Fibroblast of skin of abdomen (primary cell): ENCODE results near the gene MARCHF10.

Experiments used
- DNase-seq: peaks from one replicate; pipeline ENCODE4 v3.0.0-alpha.2; 2013

MARCHF10 gene

DNA sequence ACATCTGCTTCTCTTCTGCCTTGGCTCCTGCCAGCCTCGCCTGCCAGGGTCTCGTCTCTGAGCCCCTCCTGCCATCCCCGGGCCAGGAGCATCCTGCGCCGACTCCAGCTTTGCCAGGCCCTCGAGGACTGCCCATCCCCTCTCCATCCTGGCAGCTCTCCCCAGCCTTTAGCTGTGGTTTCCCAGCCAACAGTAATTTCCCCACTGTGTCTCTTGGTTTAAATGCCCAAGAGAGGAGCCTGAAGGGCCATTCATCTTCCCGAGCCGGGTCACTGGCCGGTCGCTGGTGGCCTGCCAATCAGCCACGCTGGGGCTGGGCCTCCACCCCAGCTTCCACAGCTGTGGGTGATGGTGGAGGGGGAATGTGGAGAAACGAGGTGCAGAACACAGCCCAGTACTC is 132.9 kb downstream of the MARCHF10 start:
- DNase-seq: no peak

GRCh38 chr17:62674841-62675240 is 133.3 kb downstream of the MARCHF10 start:
- DNase-seq: no peak

- no peak for DNase-seq
These were observed 133.8 kb downstream of the MARCHF10 start for GRCh38 chr17:62674363-62674739.

DNA sequence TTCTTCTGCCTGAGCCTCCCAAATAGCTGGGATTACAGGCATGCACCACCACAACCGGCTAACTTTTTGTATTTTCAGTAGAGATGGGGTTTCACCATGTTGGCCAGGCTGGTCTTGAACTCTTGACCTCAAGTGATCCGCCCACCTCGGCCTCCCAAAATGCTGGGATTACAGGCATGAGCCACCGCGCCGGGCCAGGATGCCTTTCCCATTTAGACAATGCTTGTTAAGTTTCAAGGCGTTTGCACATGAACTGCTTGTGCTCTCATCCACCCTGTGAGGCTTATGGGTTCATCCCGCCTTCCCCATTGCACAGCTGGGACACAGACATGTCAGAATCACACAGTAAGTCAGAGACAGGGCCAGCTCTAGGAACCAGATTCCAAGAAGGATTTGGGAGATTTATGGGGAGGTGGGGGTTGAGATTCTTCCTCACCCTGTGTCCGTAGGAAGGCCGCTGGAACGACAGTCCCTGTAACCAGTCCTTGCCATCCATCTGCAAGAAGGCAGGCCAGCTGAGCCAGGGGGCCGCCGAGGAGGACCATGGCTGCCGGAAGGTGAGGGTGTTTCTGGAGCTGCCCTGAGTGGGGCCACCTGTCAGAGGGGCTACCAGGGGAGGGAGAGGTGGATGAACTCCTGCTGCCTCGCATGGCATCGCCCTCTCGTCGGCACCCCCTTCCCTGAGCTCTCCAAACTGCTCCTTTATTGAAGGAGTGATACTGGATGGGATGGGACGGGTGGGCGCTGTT is 134.3 kb downstream of the MARCHF10 start:
- no peak for DNase-seq

DNA sequence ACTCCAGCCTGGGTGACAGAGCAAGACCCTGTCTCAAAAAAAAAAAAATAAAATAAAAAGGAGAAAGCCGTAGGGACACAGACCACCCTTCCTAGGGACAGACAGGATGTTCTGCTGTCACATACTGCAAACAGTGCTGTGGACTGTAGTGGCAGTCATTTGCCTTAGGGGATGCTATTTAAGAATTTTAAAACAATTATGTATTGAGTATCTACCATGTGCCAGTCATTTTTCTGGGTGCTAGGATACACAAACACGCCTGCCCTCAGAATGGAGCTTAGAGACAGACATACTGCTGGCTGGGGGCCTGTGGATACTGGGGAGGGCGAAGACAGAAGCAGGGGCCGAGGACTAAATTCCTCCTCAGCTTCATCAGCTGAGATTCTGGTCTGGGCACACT is 135.2 kb downstream of the MARCHF10 start:
- no peak for DNase-seq

GRCh38 chr17:62671553-62671952 is 136.6 kb downstream of the MARCHF10 start:
- DNase-seq: no peak

DNA sequence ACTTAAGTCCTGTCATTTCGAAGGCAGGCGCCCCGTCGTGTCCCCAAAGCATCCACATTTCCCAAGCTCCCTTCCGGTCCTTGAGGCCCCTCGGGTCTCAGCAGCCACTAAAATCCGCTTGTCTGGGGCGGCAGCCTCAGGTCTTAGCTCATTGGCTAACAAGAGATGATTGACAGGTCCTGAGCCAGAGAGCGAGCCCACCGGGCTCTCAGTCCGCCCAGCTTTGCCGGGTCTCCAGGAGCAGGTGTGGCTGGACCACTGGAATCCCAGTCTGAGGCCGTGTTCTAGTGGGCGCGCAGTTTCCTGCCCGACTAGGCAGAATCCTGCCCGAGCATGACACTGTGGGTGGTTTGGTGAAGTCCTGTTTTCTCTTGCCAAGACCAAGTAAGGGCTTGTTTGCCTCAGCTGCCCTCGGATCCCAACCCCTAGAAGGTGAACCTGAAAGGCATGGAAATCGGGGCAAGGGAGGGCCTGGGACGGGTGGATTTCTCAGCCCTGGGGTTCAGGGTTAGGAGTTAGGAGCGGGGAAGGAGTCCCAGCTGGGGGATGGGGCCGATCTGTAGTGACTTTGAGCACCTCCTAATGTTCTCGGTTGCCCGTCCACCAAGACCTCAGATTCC is 137.8 kb downstream of the MARCHF10 start:
- DNase-seq: no peak

- no peak for DNase-seq
These were observed 139.9 kb downstream of the MARCHF10 start for GRCh38 chr17:62668091-62668804.

- DNase-seq: no peak
These were observed 141.1 kb downstream of the MARCHF10 start for GRCh38 chr17:62666801-62667591.

GRCh38 chr17:62666061-62666800 is 141.9 kb downstream of the MARCHF10 start:
- DNase-seq: no peak

GRCh38 chr17:62665599-62665998 is 142.5 kb downstream of the MARCHF10 start:
- DNase-seq: no peak

DNA sequence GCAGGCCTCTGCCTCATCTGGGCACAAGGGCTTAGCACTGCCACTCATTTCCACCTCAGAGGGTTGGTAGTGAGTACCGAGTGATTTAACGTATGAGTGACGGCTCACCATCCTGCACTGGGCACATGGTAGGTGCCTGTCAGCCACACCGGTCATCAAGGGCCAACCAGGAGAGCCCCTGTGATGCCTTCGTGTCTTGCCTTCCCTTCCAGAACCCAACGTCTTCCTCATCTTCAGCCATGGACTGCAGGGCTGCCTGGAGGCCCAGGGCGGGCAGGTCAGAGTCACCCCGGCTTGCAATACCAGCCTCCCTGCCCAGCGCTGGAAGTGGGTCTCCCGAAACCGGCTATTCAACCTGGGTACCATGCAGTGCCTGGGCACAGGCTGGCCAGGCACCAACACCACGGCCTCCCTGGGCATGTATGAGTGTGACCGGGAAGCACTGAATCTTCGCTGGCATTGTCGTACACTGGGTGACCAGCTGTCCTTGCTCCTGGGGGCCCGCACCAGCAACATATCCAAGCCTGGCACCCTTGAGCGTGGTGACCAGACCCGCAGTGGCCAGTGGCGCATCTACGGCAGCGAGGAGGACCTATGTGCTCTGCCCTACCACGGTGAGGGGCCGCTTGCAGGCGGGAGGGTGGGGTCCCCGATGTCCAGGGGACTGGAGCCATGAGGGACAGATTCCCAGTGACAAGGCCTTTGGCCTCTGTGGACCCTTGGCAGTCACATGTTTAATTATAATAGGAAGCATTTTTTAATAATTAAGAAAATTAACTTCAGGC is 143.6 kb downstream of the MARCHF10 start:
- no peak for DNase-seq

DNA sequence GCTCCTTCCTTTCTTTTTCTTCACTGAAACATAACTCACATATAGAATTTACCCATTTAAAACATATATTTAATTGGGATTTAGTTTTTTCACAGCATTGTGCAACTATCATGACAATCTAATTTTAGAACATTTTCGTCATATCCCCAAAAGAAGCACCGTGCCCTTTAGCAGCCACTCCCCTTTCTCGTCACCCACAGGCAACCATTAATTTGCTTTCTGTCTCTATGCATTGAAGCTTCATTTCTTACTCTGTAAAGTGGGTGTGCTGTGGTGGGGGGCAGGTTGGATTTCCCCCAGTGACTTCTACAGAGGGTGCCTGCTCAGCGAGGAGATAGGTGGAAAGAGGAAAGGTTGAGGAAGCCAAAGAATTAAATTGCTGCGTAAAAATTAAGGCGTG is 144.8 kb downstream of the MARCHF10 start:
- no peak for DNase-seq

- no peak for DNase-seq
These were observed 145.3 kb downstream of the MARCHF10 start for GRCh38 chr17:62662855-62663254.

- no peak for DNase-seq
These were observed 146.8 kb downstream of the MARCHF10 start for GRCh38 chr17:62661337-62661736.

DNA sequence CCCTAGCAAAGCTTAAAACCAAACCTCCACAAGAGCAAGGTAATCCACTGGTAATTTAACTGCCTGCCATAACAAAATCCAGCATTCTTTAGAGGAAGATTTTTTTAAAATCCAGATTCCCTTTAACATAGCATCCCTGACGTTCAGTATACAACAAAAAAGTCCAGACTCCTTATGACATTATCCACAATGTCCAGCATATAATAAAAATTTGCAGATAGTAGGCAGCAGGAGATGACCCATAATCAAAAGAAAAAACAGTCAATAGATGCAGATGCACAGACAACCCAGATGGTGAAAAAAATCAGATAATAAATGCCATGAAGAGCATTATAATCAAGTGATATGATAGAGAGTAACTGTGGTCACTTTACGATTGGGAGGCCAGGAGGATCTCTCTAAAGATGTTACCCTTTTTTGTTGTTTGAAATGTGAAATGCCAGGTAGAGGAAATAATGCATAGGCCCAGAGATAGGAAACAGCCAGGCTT is 147.4 kb downstream of the MARCHF10 start:
- DNase-seq: no peak

DNA sequence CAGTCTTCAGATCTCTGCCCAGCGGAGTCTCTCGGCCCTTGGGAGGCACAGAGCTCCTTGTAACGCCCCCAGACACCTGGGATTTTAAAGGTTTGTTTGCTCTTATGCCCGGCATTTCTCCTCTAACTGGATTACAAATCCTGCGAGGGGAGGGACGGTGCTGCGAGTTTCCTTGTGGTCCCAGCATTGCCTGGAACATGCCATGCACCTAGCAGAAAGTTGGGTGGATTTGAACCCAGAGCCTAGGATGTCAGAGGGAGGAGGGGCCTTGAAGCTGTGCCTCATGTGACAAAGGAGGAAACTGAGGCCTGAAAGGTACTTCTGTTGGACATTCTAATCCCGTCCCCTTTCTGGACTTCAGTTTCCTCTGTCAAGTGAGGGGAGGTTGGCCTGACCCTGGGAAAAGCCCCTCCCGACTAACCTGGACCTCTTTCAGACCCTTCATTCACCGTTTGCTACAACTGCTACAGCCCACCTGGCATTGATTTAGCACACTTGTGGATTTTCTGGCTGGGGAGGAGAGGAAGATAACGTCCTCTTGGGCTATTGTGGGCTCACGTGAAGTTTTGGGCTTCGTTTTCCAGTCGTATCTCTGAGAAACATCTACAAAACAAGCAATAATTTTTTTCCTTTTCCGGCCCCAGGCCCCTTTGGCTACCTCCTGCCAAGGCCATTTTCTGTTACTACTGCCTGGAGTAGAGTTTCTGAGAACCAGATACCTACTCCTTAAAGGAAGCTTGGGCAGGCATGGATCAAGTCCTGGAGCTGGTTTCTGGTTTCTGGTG is 149.8 kb downstream of the MARCHF10 start:
- no peak for DNase-seq

GRCh38 chr17:62657690-62658089 is 150.4 kb downstream of the MARCHF10 start:
- no peak for DNase-seq

DNA sequence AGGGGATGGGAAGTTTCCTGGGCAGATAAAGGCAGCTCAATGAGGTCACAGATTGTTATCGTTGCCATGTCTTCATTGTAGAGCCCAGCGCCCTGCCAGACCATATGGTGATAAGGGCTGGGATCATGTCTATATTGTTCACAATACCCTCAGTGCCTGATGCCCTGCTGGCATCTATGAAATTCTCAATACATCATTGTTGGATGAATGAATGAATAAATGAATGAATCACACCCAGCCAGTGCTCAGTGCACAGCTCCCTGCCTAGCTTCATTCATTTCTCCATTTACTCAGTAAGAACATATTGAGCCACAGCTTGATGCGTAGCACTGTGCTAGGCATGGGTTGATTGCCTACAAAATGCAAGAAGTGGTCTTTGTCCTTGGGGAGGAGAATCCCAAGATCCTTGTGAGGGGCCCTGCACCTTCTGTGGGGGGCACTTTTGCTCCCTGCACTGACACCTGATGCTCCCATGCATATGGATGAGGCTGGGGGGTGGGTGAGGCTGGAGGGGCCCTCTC is 150.9 kb downstream of the MARCHF10 start:
- no peak for DNase-seq

DNA sequence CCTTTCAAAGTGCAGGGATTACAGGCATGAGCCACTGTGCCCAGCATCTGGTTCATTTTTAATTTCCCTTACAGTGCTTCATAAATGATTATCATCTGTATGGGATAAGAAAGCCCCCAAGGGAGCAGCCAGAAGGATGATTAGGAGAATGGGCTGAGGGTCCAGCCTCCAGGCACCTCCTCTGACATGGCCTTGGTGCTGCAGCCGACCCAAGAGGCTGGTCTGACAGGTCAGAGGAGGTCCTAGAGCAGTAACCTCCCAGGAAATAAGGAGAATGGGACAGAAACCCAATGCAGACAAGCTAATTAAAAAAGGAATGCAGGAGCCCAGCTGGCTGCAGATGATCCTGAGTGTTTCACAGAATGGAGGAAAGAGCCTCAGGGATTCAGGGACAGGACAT is 151.7 kb downstream of the MARCHF10 start:
- no peak for DNase-seq
